ENCODE results near the gene CCDC197.

- TF ChIP-seq CTCF (conservative IDR thresholded peaks at IDR 0.05; ENCODE audit: low read length) (no peak), EZH2phosphoT487 (IDR thresholded peaks at IDR 0.05; ENCODE audit: borderline replicate concordance, low read depth, low read length) (no peak)
These were observed 1.8 kb downstream of the CCDC197 start for GRCh38 chr14:93998871-93999403.

Measured in OCI-LY7 (cell line).